H9 (cell line): ENCODE data around the gene TPRN. TPM values are rescaled to one million over a fixed set of nuclear protein-coding genes. Genes with fewer than 3 reads are reported as not detected.

Source experiments
- DNase-seq: peaks from one replicate; pipeline ENCODE4 v3.0.0-alpha.2; 2017
- H2AFZ ChIP-seq: one replicate; pipeline ENCODE4 v1.6.1; 2013; ENCODE audit warnings: mild to moderate bottlenecking, low read length, control low read depth, moderate library complexity
- H2AK5ac ChIP-seq: 2 replicates; pipeline ENCODE4 v1.6.1; 2013; ENCODE audit warnings: low read length, control low read depth, mixed read lengths; ENCODE audit not compliant: insufficient read length
- H2BK120ac ChIP-seq: one replicate; pipeline ENCODE4 v1.6.1; 2013; ENCODE audit warnings: low read depth, mild to moderate bottlenecking, low read length, control low read depth, inconsistent platforms; ENCODE audit not compliant: poor library complexity, severe bottlenecking
- H2BK12ac ChIP-seq: 2 replicates; pipeline ENCODE4 v1.6.1; 2013; ENCODE audit warnings: low read length, control low read depth, mixed read lengths, low read depth; ENCODE audit not compliant: insufficient read length
- H2BK15ac ChIP-seq: 2 replicates; pipeline ENCODE4 v1.6.1; 2013; ENCODE audit warnings: low read depth, low read length, control low read depth
- H2BK20ac ChIP-seq: one replicate; pipeline ENCODE4 v1.6.1; 2013; ENCODE audit warnings: low read depth, mild to moderate bottlenecking, low read length, control low read depth, inconsistent platforms; ENCODE audit not compliant: poor library complexity, severe bottlenecking
- H2BK5ac ChIP-seq: 2 replicates; pipeline ENCODE4 v1.6.1; 2013; ENCODE audit warnings: low read length, control low read depth, mixed read lengths; ENCODE audit not compliant: insufficient read length
- H3K14ac ChIP-seq: 2 replicates; pipeline ENCODE4 v1.6.1; 2013; ENCODE audit warnings: low read length, control low read depth; ENCODE audit not compliant: insufficient read depth
- H3K18ac ChIP-seq: 2 replicates; pipeline ENCODE4 v1.6.1; 2013; ENCODE audit warnings: low read depth, mild to moderate bottlenecking, mixed read lengths, low read length, control low read depth; ENCODE audit not compliant: insufficient read length
- H3K23ac ChIP-seq: 2 replicates; pipeline ENCODE4 v1.6.1; 2013; ENCODE audit warnings: low read length, control low read depth, mixed read lengths, low read depth; ENCODE audit not compliant: insufficient read length
- H3K23me2 ChIP-seq: 2 replicates; pipeline ENCODE4 v1.6.1; 2013; ENCODE audit warnings: low read depth, mild to moderate bottlenecking, mixed read lengths, low read length, control low read depth; ENCODE audit not compliant: insufficient read length, poor library complexity, severe bottlenecking
- H3K27ac ChIP-seq: 2 replicates; pipeline ENCODE4 v1.5.1; 2013; ENCODE audit warnings: low read length, control low read depth, mixed read lengths, low read depth; ENCODE audit not compliant: insufficient read length
- H3K27me3 ChIP-seq: 2 replicates; pipeline ENCODE4 v1.6.1; 2013; ENCODE audit warnings: low read length, control low read depth, inconsistent platforms; ENCODE audit not compliant: insufficient read depth
- H3K4ac ChIP-seq: 2 replicates; pipeline ENCODE4 v1.6.1; 2013; ENCODE audit warnings: low read depth, mild to moderate bottlenecking, control low read depth, inconsistent platforms, low read length, moderate library complexity
- H3K4me1 ChIP-seq: 2 replicates; pipeline ENCODE4 v1.6.1; 2013; ENCODE audit warnings: low read length, control low read depth, inconsistent platforms; ENCODE audit not compliant: insufficient read depth
- H3K4me2 ChIP-seq: 2 replicates; pipeline ENCODE4 v1.6.1; 2013; ENCODE audit warnings: low read length, control low read depth, mixed read lengths; ENCODE audit not compliant: insufficient read length, insufficient read depth
- H3K56ac ChIP-seq: 2 replicates; pipeline ENCODE4 v1.6.1; 2013; ENCODE audit warnings: low read depth, mild to moderate bottlenecking, mixed read lengths, low read length, control low read depth; ENCODE audit not compliant: insufficient read length
- H3K79me1 ChIP-seq: 2 replicates; pipeline ENCODE4 v1.6.1; 2013; ENCODE audit warnings: low read depth, mild to moderate bottlenecking, moderate library complexity, low read length, control low read depth, inconsistent platforms; ENCODE audit not compliant: insufficient read depth, poor library complexity, severe bottlenecking
- H3K79me2 ChIP-seq: 2 replicates; pipeline ENCODE4 v1.6.1; 2013; ENCODE audit warnings: low read length, control low read depth, inconsistent platforms; ENCODE audit not compliant: insufficient read depth
- H3K9ac ChIP-seq: 2 replicates; pipeline ENCODE4 v1.6.1; 2013; ENCODE audit warnings: low read length, control low read depth, mixed read lengths; ENCODE audit not compliant: insufficient read length; ENCODE audit errors: extremely low read depth
- H3K9me3 ChIP-seq: one replicate; pipeline ENCODE4 v1.6.1; 2013; ENCODE audit warnings: low read depth, low read length, inconsistent platforms; ENCODE audit not compliant: control insufficient read depth
- H3T11ph ChIP-seq: one replicate; pipeline ENCODE4 v1.6.1; 2013; ENCODE audit warnings: mild to moderate bottlenecking, low read length, control low read depth, inconsistent platforms
- H4K20me1 ChIP-seq: one replicate; pipeline ENCODE4 v1.6.1; 2013; ENCODE audit not compliant: control insufficient read depth, insufficient read length, insufficient read depth
- H4K5ac ChIP-seq: 2 replicates; pipeline ENCODE4 v1.6.1; 2013; ENCODE audit warnings: low read depth, mild to moderate bottlenecking, mixed read lengths, low read length, control low read depth; ENCODE audit not compliant: insufficient read length
- H4K8ac ChIP-seq: replicated peaks from 2 replicates; pipeline ENCODE4 v1.6.1; 2013; ENCODE audit warnings: low read length, control low read depth, mixed read lengths, low read depth; ENCODE audit not compliant: insufficient read length
- H4K91ac ChIP-seq: 2 replicates; pipeline ENCODE4 v1.6.1; 2013; ENCODE audit warnings: low read depth, mild to moderate bottlenecking, moderate library complexity, mixed read lengths, low read length, control low read depth; ENCODE audit not compliant: insufficient read length
- H3K27ac Mint-ChIP-seq, 3 experiments: 2 replicates in 2 of 3; 3 replicates in 1 of 3; pipeline ENCODE4 v1.8.0; 2020 to 2021; ENCODE audit warnings: mixed read lengths in 3 of 3, mild to moderate bottlenecking in 1 of 3, moderate library complexity in 1 of 3
- H3K27me3 Mint-ChIP-seq: 2 replicates; pipeline ENCODE4 v1.8.0; 2021; ENCODE audit warnings: low read depth, mild to moderate bottlenecking, moderate library complexity, mixed read lengths
- H3K36me3 Mint-ChIP-seq, 3 experiments: 2 replicates in 2 of 3; 3 replicates in 1 of 3; pipeline ENCODE4 v1.8.0; 2020 to 2021; ENCODE audit warnings: low read depth in 3 of 3, mixed read lengths in 3 of 3; ENCODE audit not compliant: insufficient read depth in 1 of 3
- H3K4me1 Mint-ChIP-seq, 2 experiments: 2 replicates each; pipeline ENCODE4 v1.8.0; 2020; ENCODE audit warnings: mixed read lengths in 2 of 2
- H3K4me3 Mint-ChIP-seq, 2 experiments: 2 replicates in 1 of 2; 3 replicates in 1 of 2; pipeline ENCODE4 v1.8.0; 2020 to 2021; ENCODE audit warnings: mild to moderate bottlenecking in 2 of 2, mixed read lengths in 2 of 2, moderate library complexity in 1 of 2
- H3K9me3 Mint-ChIP-seq, 2 experiments: 2 replicates in 1 of 2; 3 replicates in 1 of 2; pipeline ENCODE4 v1.8.0; 2020; ENCODE audit warnings: mild to moderate bottlenecking in 2 of 2, mixed read lengths in 2 of 2, moderate library complexity in 1 of 2
- WGBS: extraction: QIAGEN DNeasy Blood & Tissue Kit; methylation state at CpG from one replicate; pipeline ENCODE4 v1.1.7; 2013; ENCODE audit warnings: missing lambda C conversion rate, low lambda C conversion rate, mixed read lengths; ENCODE audit not compliant: insufficient read length; ENCODE audit errors: extremely low coverage; 5-methylcytosine and 5-hydroxymethylcytosine counted together
- total RNA-seq: library from RNA; stranded (reverse); gene quantifications from 2 replicates; pipeline ENCODE4 v1.2.1, GENCODE V29; 2021
- TF ChIP-seq, protein P1 (sequence below): fragments of 200-600 bp; sonication (generic); conservative IDR thresholded peaks from 3 replicates; pipeline ENCODE4 v1.8.0; 2021; ENCODE audit warnings: antibody characterized with exemption, mild to moderate bottlenecking

Gene TPRN
- total RNA-seq, 1 experiment from 2014 or later: 30.7 TPM

DNA sequence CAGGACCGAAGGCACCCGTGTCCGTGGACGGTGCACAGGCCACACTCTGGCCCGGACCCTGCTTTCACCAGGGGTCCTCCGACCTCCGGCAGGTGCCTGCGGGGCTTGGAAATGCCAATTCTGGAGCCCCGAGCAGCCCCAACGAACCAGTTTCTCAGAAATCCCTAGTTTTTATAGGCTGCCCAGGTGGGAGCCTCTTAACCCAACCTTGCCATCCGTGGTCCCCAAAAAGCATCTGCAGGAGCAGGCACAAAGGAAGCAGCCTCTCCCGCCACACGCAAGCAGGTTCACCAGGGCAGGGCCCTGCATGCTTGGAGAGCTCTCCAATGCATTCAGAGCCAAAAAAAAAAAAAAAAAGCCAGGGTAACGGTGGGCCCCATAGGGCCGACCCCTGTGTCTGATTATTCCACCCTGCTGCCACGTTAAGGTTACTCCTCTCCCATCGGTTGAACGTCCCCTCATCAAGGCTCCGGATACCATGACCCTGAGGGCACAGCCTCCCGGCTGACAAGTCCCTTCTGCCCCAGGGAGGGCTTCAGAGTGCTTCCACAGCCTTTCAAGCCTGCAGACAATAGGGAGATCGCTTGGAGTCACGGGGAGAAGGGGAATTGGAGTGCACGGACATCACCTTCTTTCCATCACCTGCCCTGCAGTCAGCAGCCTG is 796 bp upstream of the TPRN start:
- no peaks in the 10 kb centered on the region for H3K9me3 Mint-ChIP-seq
- no peak overlapping the region for H2BK120ac ChIP-seq
- peaks cover 8% of the 10 kb centered on the region for H3K23me2 ChIP-seq
- no peak overlapping the region for H2BK5ac ChIP-seq
- no peaks in the 10 kb centered on the region; the same call in 1 of the 2 replicates for H3K4me1 ChIP-seq
- H3K18ac ChIP-seq: peak overlapping the region; percentile 52
- peak overlapping the region; percentile 86; the same call in 1 of the 2 replicates for H3K14ac ChIP-seq
- no CpG with 5 or more reads among the region's 23 CpGs for WGBS
- no peak overlapping the region for H3T11ph ChIP-seq
- H2BK12ac ChIP-seq: no peak overlapping the region
- TF ChIP-seq, protein P1, sequence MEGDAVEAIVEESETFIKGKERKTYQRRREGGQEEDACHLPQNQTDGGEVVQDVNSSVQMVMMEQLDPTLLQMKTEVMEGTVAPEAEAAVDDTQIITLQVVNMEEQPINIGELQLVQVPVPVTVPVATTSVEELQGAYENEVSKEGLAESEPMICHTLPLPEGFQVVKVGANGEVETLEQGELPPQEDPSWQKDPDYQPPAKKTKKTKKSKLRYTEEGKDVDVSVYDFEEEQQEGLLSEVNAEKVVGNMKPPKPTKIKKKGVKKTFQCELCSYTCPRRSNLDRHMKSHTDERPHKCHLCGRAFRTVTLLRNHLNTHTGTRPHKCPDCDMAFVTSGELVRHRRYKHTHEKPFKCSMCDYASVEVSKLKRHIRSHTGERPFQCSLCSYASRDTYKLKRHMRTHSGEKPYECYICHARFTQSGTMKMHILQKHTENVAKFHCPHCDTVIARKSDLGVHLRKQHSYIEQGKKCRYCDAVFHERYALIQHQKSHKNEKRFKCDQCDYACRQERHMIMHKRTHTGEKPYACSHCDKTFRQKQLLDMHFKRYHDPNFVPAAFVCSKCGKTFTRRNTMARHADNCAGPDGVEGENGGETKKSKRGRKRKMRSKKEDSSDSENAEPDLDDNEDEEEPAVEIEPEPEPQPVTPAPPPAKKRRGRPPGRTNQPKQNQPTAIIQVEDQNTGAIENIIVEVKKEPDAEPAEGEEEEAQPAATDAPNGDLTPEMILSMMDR: no peak
- peak overlapping the region; percentile 65 for H3K4me2 ChIP-seq
- H2AK5ac ChIP-seq: no peak overlapping the region
- peaks cover 2% of the 10 kb centered on the region; the same call in 1 of the 2 replicates for H3K27me3 Mint-ChIP-seq
- H3K27me3 ChIP-seq: no peaks in the 10 kb centered on the region
- H2AFZ ChIP-seq: no peak overlapping the region
- no peak overlapping the region for H4K91ac ChIP-seq
- no peaks in the 10 kb centered on the region for H3K9me3 ChIP-seq
- peaks cover 12% of the 10 kb centered on the region; the same call in 1 of the 2 replicates for H3K79me2 ChIP-seq
- no peak overlapping the region for H4K5ac ChIP-seq
- H3K36me3 Mint-ChIP-seq: peaks cover 0 to 6% (median 0%) of the 10 kb centered on the region in 3 experiments; a peak in 5 of 7 replicates
- peak overlapping the region; percentile 18 to 82 (median 66); a peak in 1 of 7 replicates for H3K27ac Mint-ChIP-seq
- H3K9ac ChIP-seq: peak overlapping the region; percentile 67
- peaks cover 15 to 37% of the 10 kb centered on the region in 2 experiments for H3K4me1 Mint-ChIP-seq
- no peaks in the 10 kb centered on the region for H4K20me1 ChIP-seq
- no peak overlapping the region for H3K27ac ChIP-seq
- no peak overlapping the region for H2BK15ac ChIP-seq
- no peak for DNase-seq
- H4K8ac ChIP-seq: no peak overlapping the region
- no peak overlapping the region for H3K4ac ChIP-seq
- H3K4me3 Mint-ChIP-seq: peak overlapping the region; percentile 76 to 85
- peaks cover 16% of the 10 kb centered on the region for H3K79me1 ChIP-seq
- H3K56ac ChIP-seq: no peak overlapping the region
- H2BK20ac ChIP-seq: no peak overlapping the region
- H3K23ac ChIP-seq: no peak overlapping the region
